HUDEP-2 (cell line): ENCODE results near the gene GORASP2.
A peak's percentile ranks its signal among the peaks of the same experiment; 100 is the strongest.

Experiments
- DNase-seq, 76 experiments: peaks; one replicate each; lab custom pipeline; 2025; ENCODE audit not compliant: unreplicated experiment in 76 of 76; lab: John Stamatoyannopoulos, UW

Gene GORASP2

DNA sequence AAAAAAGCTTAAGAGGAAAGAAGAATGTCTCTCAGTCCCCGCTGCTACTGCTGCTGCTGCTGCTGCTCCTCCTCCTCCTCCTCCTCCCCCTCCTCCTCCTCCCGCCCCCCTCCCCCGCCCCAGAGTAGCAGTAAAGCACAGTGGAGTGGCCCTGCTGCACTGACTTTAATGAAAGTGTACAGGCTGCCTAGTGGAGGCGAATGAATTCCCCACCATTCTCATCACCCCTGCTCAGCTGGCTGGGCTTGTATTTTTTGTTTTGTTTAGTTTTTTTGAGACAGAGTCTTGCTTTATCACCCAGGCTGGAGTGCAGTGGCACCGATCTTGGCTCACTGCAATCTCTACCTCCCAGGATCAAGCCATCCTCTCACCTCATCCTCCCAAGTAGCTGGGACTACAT, 34.3 kb downstream of the GORASP2 start:
- no peak for DNase-seq

GRCh38 chr2:170965446-170966225, 36.6 kb downstream of the GORASP2 start:
- DNase-seq: no peak

- DNase-seq: peak in 15 of 76 experiments; percentile 1 to 18 (median 8)
Measured at GRCh38 chr2:170966648-170967396, 37.8 kb downstream of the GORASP2 start.

DNA sequence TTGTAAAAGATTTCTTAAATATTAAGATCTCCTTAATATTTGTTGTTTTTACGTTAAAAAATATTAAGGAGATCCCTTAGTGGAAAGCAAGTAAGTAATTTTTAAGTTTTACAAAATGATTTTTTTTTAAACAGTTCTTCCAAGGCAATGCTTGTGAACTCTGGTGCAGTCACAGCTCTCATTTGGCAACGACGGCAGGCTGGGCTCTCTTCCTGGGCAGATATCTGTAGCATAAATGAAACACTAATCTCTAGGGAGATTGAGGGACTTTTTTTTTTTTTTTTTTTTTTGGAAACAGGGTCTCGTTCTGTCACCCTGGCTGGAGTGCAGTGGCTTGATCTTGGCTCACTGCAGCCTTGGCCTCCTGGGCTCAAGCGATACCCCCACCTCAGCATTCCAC, 38.5 kb downstream of the GORASP2 start:
- no peak for DNase-seq

- DNase-seq: no peak
Measured at GRCh38 chr2:170968205-170969003, 39.4 kb downstream of the GORASP2 start.

GRCh38 chr2:170969030-170969429, 40.0 kb downstream of the GORASP2 start:
- DNase-seq: no peak

GRCh38 chr2:170969872-170970496, 40.9 kb downstream of the GORASP2 start:
- DNase-seq: no peak

- no peak for DNase-seq
Measured at GRCh38 chr2:170971071-170971470, 42.0 kb downstream of the GORASP2 start.

- peak in 2 of 76 experiments; percentile 7 to 12 for DNase-seq
Measured at GRCh38 chr2:170972296-170973224, 43.5 kb downstream of the GORASP2 start.

DNA sequence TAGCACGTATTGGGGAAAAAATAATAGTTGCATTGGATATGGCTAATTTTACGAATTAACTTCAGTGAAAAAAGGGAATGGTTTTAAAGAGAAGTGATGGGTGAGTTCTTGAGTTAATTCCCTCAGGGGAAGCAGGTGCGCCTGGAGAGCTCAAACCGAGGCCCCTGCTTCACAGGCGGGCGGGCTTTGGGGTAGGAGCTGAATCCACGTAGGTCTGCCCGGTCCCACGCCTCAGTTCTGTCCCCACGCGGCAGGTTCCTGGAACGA, 44.1 kb downstream of the GORASP2 start:
- DNase-seq: no peak

GRCh38 chr2:170973492-170974303, 44.6 kb downstream of the GORASP2 start:
- DNase-seq: peak in 74 of 76 experiments; percentile 28 to 87 (median 76)

DNA sequence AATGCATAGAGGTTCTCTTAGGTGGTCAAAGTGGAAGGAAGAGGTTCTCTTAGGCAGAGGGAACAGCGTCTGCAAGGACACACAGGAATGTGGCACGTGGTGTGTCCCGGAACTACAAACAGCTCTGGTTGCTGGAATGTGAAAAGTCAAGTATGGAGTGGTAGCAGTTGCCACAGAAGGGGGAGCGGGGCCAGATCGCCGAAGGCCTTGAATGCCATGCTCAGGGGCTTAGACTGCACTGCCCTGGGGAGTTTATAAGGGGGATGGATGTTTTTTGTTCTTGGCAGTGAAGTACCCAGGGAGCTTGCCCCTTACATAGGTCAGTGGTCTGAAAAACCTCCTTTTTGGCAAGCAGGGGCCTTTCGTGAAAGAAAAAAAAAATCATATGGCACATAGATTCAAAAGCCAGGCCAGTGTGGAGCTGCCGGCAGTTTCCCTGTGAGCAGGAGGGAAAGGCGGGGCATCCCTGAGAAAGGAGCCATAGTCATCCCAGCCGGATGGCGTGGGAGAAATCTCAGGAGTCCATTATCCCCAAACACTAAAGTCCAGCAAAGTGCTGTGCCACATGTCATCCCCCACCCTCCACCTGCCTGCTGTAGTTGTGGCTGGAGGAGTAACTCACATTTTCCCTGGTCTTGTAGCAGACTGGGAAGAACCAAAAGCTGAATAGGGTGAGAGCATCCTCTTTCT, 45.4 kb downstream of the GORASP2 start:
- no peak for DNase-seq

DNA sequence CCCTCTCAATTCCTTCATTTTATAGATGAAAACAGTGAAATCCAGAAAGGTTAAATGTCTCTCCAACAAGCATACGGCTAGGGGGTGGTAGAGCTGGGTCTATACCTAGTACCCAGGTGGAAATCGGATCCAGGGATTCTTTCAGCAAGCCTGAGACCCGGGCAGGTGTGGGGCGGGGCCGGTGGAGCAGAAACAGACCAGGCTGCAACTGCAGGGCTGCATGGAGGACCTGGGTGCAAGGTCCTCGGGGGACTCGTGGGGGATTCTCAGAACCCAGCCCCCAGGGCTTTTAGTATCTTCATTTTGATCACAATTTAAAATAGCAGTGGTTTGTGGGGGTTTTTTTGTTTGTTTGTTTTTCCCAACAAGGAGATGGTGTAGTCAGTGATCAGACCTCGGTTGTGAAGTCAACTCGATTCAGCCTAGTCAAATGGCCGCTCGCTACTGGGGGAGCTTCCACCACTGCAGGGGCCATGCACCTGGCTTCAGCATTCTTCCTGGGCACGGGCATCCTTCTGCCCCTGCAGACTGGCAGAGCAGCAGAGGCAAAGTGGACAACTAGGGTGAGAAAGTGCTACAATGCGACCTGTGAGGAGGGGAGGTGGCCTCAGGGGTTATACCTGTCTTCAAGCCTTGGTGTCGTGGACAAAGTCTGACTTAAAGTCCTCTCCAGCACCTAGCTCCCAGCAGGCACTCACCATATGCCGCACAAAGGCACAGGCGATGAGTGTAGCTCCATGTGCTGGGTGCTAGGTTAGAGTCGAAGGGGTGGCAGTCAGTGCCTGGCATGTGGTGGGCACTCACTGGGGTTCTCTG, 46.3 kb downstream of the GORASP2 start:
- no peak for DNase-seq

DNA sequence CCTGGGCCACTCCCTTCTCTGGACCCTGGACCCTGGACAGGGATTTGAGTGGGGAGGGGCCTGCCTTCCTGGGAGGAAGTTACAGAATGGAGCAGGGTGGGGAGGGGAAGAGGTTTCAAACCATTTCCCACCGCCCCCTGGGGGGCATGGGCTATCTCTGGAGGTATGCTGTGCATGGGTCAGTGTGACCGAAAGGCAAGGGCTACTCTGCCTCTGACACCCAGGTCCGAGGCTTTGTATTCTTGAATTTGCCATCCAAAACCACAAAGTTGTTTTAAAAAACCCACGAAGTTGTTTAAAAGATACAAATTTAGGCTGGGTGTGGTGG, 46.9 kb downstream of the GORASP2 start:
- DNase-seq: no peak

DNA sequence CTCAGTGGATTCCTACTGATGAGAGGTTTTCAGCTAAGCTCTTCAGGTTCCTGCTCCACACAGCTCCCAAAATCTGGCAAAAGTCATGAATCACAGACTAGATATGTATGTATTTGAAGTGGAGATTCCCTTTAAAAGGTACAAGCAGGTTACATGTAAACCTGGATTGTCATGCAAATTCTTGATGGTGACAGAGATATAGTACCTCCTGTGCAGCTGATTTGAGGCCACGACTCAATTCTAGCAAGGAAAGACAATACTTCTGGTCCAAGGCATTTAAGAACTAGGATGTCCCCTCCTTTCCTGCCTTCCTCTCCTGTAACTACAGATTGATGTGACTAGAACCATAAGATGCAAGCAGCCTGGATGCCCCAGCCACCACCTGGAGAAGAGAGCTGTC, 55.0 kb downstream of the GORASP2 start:
- DNase-seq: no peak

DNA sequence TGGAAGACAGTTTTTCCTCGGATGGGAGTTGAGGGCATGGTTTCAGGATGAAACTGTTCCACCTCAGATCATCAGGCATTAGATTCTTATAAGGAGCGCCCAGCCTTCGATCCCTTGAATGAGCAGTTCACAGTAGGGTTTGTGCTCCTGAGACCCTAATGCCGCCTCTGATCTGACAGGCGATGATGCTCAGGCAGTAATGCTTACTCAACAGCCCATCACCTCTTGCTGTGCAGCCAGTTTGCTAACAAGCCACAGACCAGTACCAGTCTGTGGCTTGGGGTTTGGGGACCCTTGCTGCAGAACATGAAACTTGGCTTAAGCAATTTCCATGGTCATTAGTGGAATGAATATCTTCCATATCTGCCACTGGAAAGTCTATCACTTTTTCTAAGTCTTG, 56.4 kb downstream of the GORASP2 start:
- DNase-seq: no peak

DNA sequence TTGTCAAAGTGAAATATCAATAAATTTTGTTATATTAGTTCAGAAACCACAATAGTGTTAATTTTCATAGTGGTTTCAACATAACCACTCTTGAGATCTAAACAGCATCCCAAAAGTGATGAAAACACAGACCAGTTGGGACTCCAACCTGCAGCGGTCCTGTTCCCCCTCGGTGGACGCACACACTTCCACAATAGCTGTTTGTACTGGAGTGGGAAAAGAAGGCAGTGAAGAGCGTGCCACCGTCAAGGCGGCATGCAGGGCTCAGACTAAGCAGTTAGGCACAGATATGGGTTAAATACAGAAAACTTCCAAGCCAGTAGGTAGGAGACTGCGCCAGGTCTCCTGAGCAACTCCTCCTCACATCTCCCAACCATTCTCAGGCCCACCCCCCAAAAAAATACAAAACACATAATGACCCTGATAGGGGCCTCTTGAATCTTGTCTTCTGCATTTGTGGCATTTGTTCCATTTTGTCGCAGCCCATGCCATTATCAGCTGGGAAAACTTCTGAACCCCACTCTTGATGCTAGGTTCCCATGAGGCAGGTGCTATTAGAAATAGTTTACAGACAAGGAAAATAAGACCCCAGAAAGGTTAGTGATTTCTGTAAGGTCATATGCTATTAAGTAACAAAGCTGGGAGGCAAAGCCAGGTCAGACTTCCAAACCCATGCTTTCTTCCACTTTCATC, 57.7 kb downstream of the GORASP2 start:
- no peak for DNase-seq
